GM12872 (cell line): Measurements from ENCODE around the gene DPEP2.

Source experiments
- TF ChIP-seq, protein P1 (sequence below): IDR thresholded peaks from 3 replicates; pipeline ENCODE4 v1.5.1; 2011; ENCODE audit warnings: low read depth, mild to moderate bottlenecking, low read length, moderate library complexity; ENCODE audit not compliant: insufficient read depth

DPEP2 gene

DNA sequence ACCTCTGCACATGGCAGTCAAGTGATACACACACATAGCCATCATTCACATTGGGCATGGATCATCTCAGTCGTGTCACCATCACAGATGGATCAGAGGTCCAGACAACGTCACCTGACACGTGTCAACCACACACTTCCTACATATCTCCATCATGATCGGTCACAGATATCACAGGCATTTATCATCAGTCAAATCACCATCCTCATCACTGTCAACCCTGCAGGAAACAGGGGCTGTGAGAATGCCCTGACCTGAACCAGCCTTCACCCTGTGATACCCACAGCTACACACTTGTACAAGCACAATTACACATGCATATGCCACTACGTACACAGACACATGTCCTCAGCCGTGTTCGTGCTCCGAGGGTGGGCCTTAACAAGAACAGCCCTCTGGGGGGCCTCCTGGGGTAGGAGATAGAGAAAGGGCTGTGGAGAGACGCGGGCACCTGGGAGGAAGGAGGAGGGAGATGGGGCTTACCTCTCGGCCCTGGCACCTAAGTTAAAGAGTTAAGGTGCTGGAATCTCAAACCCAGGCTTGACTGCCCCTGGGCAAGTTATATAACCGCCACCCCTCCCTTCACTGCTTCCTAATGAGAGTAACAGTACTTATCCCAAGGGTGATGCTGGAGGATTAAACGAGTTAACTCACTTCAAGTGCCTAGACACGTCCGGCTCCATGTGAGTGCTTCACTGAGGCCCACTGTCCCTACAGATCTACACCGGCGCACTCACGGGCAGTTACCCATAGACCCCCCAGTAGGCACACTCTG is 31.9 kb downstream of the DPEP2 start:
- TF ChIP-seq, protein P1, sequence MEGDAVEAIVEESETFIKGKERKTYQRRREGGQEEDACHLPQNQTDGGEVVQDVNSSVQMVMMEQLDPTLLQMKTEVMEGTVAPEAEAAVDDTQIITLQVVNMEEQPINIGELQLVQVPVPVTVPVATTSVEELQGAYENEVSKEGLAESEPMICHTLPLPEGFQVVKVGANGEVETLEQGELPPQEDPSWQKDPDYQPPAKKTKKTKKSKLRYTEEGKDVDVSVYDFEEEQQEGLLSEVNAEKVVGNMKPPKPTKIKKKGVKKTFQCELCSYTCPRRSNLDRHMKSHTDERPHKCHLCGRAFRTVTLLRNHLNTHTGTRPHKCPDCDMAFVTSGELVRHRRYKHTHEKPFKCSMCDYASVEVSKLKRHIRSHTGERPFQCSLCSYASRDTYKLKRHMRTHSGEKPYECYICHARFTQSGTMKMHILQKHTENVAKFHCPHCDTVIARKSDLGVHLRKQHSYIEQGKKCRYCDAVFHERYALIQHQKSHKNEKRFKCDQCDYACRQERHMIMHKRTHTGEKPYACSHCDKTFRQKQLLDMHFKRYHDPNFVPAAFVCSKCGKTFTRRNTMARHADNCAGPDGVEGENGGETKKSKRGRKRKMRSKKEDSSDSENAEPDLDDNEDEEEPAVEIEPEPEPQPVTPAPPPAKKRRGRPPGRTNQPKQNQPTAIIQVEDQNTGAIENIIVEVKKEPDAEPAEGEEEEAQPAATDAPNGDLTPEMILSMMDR = no peak

DNA sequence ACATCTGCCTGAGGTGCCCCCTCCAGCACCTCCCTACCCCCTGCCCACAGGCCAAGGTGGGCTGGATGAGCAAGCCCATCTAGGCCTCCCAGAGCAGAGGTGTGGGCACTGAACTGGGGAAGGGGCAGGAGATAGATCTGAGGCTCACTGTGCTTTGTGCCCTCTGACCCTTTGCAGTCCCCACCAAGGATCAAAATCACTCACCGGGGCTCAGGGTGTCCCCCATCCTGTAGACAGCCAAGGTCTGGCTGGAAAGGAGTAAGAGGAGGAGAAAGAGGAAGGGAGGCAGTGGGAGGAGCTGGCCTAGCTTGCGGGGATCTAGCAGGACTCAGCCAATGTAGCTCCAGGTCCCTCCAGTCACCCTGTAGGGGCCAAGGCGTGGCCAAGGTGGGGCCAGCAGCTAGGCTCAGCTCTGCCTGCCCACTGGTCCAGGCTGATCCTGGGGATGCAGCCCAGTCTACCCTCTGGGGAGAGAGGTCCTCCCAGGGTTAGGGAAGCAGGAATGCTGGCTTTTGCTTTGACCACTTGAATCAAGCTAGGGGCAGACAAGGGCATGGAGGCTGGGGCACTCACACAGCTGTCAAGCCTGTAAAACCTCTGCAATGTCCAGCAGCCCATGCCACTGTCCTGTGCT is 32.6 kb downstream of the DPEP2 start:
- TF ChIP-seq, protein P1 = no peak

DNA sequence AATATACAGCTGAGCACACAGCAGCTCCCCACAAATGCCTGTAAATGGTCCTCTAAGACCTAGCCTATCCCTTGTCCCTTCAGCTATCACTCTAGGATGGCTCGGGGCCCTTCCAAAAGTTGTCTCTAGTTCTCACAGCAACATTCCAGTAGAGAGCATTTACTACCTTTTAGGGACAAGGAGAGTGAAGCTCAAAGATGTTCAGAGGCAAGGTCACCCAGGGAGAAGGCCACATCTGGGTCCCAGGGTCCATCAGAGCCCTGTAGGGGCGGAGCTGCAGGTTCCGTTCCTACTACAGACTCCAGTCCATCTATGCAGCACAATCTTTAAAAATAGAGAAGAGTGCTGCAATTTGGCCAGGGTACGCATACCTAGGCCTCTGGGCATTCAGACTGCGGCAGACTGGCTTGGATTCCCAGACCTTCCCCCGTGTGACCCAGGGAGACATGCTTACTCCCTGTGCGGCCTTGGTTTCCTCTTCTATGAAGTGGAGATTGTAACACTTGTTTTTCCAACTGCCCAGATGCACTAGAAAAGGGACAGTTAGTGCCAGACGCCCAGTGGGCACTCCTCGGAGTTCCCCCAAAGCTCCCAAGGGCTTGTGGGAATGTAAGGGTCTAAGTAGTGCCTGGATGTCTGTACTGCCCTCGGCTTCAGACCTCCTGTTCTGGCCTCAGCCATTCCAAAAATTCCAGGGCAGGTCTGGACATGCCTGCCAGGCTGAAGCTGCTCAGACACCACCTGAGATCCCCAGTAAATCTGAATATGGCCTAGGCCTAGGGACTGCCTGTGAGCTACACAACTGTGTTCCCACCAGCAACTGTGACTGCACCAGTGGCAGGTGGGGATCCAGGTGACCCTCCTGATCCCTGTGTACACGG is 33.4 kb downstream of the DPEP2 start:
- TF ChIP-seq, protein P1 = no peak

DNA sequence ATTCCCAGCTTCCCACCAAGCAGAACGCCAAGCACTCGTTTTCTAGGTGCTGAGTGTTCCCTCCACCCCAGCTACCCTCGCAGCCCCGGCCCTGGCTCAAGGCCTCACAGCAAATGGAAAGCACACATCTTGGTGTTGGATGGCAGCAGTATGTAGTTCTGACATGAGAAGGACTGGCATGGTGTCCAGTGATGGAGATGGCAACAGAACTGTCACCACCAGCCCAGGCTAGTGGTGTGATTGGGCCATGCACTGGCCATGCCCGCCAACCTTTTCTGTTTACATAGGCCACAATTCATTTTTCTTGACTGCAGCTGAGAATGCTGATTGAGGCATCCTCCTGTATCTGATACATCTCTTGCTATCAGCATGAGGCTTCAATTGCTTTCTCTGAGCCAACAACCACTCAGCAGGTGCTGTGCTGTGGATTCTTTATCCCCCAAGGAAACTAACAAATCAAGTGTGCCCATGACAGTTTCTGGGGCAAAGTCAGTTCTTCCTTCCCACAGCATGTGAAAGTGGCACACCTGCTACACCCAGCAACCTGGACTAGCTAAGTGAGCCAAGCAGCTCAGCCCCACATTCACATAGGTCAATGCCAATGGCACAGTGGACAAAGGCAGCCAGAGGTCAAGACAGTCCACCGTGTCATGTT is 34.7 kb downstream of the DPEP2 start:
- TF ChIP-seq, protein P1 = no peak

DNA sequence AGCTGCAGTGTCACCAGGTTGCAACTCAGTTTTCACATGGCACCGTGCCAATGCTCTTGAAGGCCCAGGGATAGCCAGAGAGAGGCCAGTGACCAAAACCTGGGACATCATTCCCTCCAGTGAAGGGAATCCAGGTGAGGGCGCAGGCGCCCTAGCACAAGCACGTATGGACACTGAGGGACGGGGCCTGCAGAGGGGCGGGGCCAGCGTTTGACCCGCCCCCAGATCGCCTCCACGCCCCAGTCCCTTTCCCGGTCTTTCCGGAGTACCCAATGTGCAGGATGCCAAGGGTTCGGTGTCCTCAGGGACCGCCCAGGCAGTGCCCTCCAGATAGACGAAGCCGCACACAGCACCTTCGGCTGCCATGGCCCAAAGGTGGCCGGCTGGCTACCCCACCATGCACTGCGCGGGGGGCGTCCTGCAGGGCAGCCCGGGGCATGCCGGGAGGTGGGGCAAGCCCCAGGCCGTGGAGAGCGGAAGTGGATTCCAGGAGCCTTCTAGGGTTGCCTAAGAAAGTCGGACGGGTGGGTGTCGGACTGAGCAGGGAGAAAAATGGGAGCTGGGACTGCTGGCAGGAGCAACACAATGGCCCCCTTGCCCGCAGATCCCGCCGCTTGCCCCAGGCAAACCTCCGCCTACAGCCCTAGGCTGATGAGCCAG is 35.5 kb downstream of the DPEP2 start:
- TF ChIP-seq, protein P1 = no peak

DNA sequence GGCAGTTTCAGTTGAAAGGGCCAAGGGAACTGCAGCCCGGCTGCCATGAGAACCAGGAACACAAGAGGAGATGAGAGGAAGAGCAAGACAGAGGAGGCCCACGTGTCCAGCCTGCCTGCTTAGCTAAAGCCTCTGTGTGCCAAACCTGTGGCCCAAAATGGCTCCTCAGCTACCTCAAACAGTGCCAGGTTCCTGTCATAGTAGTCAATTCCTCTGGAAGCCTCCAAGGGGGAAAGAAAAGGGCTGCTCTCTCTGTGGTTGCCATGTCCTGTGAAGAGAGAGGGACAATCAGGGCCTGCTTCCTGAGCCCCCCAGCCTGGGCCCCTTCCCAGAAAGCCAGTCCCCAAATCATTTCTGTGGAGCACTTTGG is 36.0 kb downstream of the DPEP2 start:
- TF ChIP-seq, protein P1 = no peak
